Brain microvascular endothelial cell (primary cell): ENCODE results near the gene USB1.

Experiments used
- DNase-seq: peaks from one replicate; pipeline ENCODE4 v3.0.0-alpha.2; 2020
- H3K27ac ChIP-seq: fragments of 250-450 bp; sonication (Bioruptor Pico); 2 replicates; pipeline ENCODE4 v1.5.1; 2020; ENCODE audit warnings: mild to moderate bottlenecking, moderate library complexity
- H3K27me3 ChIP-seq: fragments of 250-450 bp; sonication (Bioruptor Pico); replicated peaks from 2 replicates; pipeline ENCODE4 v1.5.1; 2020; ENCODE audit warnings: mild to moderate bottlenecking
- H3K36me3 ChIP-seq: fragments of 250-450 bp; sonication (Bioruptor Pico); replicated peaks from 2 replicates; pipeline ENCODE4 v1.5.1; 2020; ENCODE audit warnings: mild to moderate bottlenecking
- H3K4me3 ChIP-seq: 2 replicates; pipeline ENCODE4 v1.5.1; 2011; ENCODE audit warnings: low read depth, mild to moderate bottlenecking, control low read depth, low read length, moderate library complexity
- in situ Hi-C: cut with HindIII; loops from 2 replicates; pipeline ENCODE4 v1.10.0; 2017; ENCODE audit warnings: low sequenced_read_pairs, low pct_ligation_motif_present
- TF ChIP-seq, protein P1 (sequence below): IDR thresholded peaks from 2 replicates; pipeline ENCODE4 v1.5.1; 2011; ENCODE audit warnings: low read depth, mild to moderate bottlenecking, moderate library complexity, low read length, control low read depth, inconsistent platforms; ENCODE audit errors: missing control alignments

USB1 gene

DNA sequence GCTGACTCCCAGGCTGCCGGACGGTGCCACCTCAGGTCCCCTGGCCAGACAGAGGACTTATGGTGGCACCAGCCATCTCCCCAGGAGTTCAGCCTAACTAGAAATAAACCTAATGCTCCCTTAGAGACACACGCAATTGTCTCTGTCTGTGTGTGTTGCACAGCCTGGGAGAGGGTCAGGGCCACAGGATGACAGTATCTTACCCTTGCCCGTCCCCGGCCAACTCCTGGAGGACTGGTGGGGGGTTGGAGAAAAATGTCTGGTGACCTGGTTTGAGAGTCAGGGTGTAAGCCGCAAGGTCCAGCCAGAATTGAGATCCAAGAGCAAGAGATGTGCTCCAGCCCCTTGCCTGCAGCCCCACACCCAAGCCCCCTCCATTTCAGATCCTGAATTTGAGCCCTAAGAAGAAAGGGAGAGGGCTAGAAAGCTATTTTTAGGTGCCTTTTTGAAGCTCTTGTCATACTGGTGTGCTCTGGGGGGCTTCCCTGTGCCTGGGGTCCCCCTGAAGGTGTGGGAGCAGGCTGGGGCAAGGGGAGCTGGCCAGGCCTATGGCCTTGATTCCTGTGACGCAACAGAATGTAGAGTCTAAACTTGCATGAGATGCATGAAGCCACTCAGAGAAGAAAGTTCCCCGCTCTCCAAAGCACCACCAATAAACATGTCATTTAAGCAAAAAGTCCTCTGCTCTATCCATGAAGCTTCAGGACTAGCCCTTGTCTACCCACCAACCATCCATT is 13.6 kb upstream of the USB1 start:
- no peaks in the 10 kb centered on the region for H3K27me3 ChIP-seq
- H3K27ac ChIP-seq = no peak overlapping the region
- TF ChIP-seq, protein P1, sequence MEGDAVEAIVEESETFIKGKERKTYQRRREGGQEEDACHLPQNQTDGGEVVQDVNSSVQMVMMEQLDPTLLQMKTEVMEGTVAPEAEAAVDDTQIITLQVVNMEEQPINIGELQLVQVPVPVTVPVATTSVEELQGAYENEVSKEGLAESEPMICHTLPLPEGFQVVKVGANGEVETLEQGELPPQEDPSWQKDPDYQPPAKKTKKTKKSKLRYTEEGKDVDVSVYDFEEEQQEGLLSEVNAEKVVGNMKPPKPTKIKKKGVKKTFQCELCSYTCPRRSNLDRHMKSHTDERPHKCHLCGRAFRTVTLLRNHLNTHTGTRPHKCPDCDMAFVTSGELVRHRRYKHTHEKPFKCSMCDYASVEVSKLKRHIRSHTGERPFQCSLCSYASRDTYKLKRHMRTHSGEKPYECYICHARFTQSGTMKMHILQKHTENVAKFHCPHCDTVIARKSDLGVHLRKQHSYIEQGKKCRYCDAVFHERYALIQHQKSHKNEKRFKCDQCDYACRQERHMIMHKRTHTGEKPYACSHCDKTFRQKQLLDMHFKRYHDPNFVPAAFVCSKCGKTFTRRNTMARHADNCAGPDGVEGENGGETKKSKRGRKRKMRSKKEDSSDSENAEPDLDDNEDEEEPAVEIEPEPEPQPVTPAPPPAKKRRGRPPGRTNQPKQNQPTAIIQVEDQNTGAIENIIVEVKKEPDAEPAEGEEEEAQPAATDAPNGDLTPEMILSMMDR = no peak
- in situ Hi-C loops = no loop called here
- no peak for DNase-seq
- H3K4me3 ChIP-seq = no peak overlapping the region
- H3K36me3 ChIP-seq = no peaks in the 10 kb centered on the region

DNA sequence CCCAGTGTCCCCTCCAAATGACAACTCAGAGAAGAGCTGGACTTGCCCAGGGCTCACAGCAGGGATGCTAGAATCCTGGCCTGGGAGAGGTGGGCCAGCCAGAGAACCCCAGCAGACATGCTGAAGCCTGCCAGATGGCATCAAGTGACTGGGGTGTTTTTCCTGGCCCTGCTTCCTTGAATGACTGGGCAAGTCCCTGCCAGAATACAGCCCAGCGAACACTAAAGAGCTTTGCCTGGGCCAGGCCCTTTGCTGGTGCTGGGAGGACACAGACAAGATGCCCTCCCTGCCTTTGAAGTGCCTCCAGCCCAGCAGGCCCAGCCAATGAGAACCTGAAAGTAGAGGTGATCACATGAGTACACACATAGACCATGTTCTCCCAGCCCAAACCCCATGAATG is 12.3 kb upstream of the USB1 start:
- Histone ChIP-seq H3K4me3 (no peak overlapping the region), H3K36me3 (no peaks in the 10 kb centered on the region), H3K27ac (no peak overlapping the region), H3K27me3 (no peaks in the 10 kb centered on the region)
- TF ChIP-seq, protein P1 = no peak
- in situ Hi-C loops = no loop called here
- DNase-seq = no peak

DNA sequence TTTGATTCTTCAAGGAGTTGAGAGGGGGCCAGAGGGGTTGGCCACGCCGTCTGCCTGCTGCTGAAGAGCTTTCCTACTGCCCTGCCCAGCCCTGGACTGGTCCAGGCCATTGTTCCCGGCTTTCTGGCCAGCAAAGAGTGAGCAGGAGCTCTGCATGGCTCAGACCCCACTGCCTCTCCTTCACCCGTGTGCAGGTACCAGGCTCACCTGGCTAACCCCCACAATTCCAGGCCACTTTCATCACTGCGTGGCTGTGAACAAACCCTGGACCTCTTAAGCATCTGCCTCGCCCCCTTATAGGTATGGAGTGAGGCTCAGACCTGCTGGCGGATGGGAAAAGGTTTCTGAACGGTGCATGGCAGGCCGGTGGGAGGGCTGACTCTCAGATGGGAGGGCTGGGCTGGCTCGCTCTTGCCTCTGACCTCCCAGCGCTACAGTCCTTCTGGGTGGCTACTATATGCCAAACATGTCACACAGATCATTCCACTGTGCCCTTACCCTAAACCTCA is 9.6 kb upstream of the USB1 start:
- no peaks in the 10 kb centered on the region for H3K27me3 ChIP-seq
- H3K4me3 ChIP-seq = no peak overlapping the region
- TF ChIP-seq, protein P1 = no peak
- peaks cover 5% of the 10 kb centered on the region for H3K36me3 ChIP-seq
- no peak for DNase-seq
- in situ Hi-C loops = no loop called here
- no peak overlapping the region for H3K27ac ChIP-seq

DNA sequence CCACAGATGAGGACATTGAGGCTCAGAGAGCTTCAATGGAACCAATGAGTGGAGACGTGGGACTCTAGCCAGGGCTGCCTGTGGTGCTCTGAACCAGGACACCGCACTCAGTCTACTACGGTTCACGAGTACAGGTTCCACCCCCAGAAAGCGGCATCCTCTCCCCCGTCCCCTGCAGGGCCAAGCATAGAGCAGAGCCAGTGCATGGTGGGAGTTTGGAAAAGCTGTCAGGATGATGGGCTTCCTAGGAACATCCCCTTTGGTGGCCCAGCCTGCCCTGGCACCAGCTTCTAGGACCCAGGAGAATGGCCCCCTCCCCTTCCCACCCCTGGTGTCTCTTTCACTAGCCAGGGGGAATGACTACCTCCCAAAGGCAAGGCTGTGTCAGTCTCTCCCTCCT is 9.1 kb upstream of the USB1 start:
- in situ Hi-C loops = no loop called here
- TF ChIP-seq, protein P1 = no peak
- no peaks in the 10 kb centered on the region for H3K27me3 ChIP-seq
- no peak for DNase-seq
- peaks cover 10% of the 10 kb centered on the region for H3K36me3 ChIP-seq
- no peak overlapping the region for H3K4me3 ChIP-seq
- H3K27ac ChIP-seq = no peak overlapping the region

DNA sequence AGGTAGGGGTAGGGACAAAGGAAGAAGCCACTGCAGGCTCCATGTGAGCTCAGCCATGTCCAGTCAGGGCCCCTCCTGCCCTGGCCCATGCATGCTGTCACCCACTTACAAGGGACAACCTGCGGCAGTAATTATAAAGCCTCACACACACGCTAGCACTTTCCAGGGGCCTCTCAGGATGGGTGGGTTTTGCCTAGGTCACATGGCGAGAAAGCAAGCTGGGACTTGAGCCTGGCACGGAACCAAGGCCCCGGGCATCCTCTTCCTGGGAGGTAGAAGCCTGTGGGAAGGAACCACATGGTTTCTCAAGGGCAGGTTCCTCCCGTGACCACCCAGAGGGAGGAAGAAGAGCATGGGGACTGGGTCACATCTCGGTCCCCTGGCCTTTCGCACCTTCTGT is 7.8 kb upstream of the USB1 start:
- no peak for DNase-seq
- Histone ChIP-seq H3K27ac (no peak overlapping the region), H3K27me3 (no peaks in the 10 kb centered on the region), H3K36me3 (peaks cover 17% of the 10 kb centered on the region), H3K4me3 (no peak overlapping the region)
- in situ Hi-C loops = no loop called here
- TF ChIP-seq, protein P1 = no peak

DNA sequence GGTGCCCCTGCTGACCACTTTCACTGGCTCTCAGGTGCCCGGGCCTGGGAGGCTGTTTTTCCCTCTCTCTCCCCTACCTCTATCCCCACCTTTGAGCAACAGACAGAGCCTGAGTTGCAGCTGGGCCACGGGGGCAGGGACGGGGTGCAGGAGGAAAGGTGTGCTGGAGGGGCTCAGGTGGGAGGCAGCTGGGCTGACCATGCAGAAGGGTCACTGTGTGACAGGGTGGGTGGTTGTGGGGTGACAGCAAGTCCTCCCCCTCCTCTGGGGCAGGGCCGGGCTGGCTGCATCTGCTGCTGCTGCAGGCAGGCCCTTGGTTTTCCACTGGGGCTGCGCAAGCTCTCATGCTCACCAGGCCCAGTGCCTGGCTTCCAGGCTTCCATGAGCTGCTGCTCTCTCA is 7.3 kb upstream of the USB1 start:
- Histone ChIP-seq H3K27me3 (no peaks in the 10 kb centered on the region), H3K36me3 (peaks cover 17% of the 10 kb centered on the region), H3K27ac (no peak overlapping the region), H3K4me3 (no peak overlapping the region)
- no peak for DNase-seq
- TF ChIP-seq, protein P1 = no peak
- in situ Hi-C loops = no loop called here
